Left ventricle myocardium inferior (tissue), 1 donor: Measurements from ENCODE around the gene TMEM176B. TPM values are rescaled to one million over a fixed set of nuclear protein-coding genes. Genes with fewer than 3 reads are reported as not detected.

Experiments used
- DNase-seq: peaks from one replicate; pipeline ENCODE4 v3.0.0-alpha.2; 2020
- H3K27ac ChIP-seq: fragments of 200-600 bp; replicated peaks from 2 replicates; pipeline ENCODE4 v1.8.0; 2021
- H3K27me3 ChIP-seq: fragments of 200-600 bp; 2 replicates; pipeline ENCODE4 v1.8.0; 2021; ENCODE audit warnings: low read depth
- H3K36me3 ChIP-seq: fragments of 200-600 bp; 2 replicates; pipeline ENCODE4 v1.8.0; 2021
- H3K4me1 ChIP-seq: fragments of 200-600 bp; 2 replicates; pipeline ENCODE4 v1.8.0; 2021
- H3K4me3 ChIP-seq: fragments of 200-600 bp; 2 replicates; pipeline ENCODE4 v1.8.0; 2021; ENCODE audit warnings: mild to moderate bottlenecking, moderate library complexity
- H3K9me3 ChIP-seq: fragments of 200-600 bp; replicated peaks from 2 replicates; pipeline ENCODE4 v1.8.0; 2021
- CTCF ChIP-seq: fragments of 200-600 bp; IDR thresholded peaks from 2 replicates; pipeline ENCODE4 v1.8.0; 2021; ENCODE audit warnings: antibody characterized with exemption, mild to moderate bottlenecking, borderline replicate concordance
- intact Hi-C: fragments of 100-400 bp; cut with micrococcal nuclease; formaldehyde crosslinking; loops from one replicate; pipeline ENCODE4 v1.11.0; 2022
- total RNA-seq: library from RNA; stranded (reverse); fragmentation: NEBNext Ultra II Directional; extraction: Animal tissue kit (Norgen Biotek cat#: 25700); gene quantifications from one replicate; pipeline ENCODE4 v1.2.1, GENCODE V29; 2021
- donor health status: DM: no; HTN: yes; CAD: no; lungs with severe emphysema.

The TMEM176B gene
- total RNA-seq, 1 donor from 2014 or later = 34.0 TPM

DNA sequence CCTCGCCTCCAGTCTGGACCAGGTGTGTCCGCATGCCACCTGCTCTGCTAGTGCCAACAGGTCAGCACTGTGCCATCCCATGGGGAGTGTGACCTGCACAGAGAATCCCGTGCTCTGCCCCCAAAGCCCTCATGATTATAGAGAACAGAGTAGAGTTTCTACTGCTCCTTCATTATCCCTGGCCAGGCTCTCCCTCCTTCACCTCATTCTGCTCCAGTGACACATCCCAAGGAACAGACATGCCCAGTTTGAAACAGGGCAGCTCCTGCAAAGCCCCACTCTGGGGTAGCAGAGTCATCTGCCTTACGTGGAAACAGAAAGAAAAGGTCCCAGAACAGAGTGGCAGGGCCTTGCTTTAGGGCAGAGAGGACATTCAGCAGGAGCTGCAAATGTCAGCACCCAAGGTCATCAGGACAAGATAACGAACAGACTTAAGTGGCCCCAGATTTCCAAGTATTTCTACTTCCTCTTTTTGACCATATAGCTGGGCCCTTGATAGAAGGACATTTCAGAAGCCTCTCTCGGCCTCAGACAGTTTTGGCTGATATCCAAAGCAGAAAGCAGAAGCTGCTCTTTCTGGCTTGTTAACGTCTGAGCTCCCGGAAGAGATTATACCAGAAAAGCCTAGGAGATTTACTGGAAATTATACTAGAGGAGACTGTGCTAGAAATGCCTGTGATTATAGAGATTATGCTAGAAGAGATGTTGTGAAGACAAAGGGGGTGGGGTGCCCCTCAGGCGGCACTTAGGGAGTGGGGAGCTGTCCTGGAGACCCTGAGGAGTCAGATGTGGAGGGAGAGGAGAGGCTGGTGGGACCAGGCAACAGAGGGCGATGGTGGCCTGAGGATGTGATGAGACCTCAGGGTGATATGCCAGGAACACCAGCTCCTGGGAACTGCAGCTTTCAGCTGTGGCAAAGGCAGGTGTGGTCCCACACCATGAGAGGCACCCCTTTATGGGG is 12.6 kb downstream of the TMEM176B start:
- intact Hi-C loops = no loop called here
- no peak for DNase-seq
- Histone ChIP-seq H3K27ac (peak overlapping the region; percentile 76), H3K4me1 (peaks cover 64% of the 10 kb centered on the region), H3K4me3 (no peak overlapping the region), H3K36me3 (no peaks in the 10 kb centered on the region), H3K9me3 (no peaks in the 10 kb centered on the region), H3K27me3 (no peaks in the 10 kb centered on the region)
- TF ChIP-seq CTCF = peak; percentile 16

DNA sequence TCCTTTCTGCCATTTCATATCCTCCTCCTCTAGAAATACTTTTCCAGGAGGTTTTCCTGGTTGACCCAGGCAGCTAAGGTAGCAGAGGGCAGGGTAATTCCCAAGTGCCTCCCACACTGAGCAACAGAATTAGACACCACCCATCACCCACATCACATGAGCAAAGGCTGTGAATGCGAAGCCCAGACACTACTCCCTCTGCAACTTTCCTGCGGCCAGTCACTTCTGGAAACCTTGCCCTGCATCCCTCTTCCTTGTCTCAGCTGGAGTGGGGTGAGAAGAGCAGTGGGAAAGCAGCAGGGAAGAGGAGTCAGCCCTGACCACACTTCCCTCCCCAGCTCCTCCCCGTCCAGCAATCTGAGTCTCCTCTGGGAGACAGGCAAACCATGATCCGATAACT is 15.2 kb downstream of the TMEM176B start:
- H3K4me1 ChIP-seq = peaks cover 54% of the 10 kb centered on the region
- no peaks in the 10 kb centered on the region for H3K36me3 ChIP-seq
- no peak overlapping the region for H3K4me3 ChIP-seq
- no peaks in the 10 kb centered on the region for H3K27me3 ChIP-seq
- TF ChIP-seq CTCF = no peak
- no peak for DNase-seq
- H3K27ac ChIP-seq = peak overlapping the region; percentile 76
- no peaks in the 10 kb centered on the region for H3K9me3 ChIP-seq
- intact Hi-C loops = no loop called here

DNA sequence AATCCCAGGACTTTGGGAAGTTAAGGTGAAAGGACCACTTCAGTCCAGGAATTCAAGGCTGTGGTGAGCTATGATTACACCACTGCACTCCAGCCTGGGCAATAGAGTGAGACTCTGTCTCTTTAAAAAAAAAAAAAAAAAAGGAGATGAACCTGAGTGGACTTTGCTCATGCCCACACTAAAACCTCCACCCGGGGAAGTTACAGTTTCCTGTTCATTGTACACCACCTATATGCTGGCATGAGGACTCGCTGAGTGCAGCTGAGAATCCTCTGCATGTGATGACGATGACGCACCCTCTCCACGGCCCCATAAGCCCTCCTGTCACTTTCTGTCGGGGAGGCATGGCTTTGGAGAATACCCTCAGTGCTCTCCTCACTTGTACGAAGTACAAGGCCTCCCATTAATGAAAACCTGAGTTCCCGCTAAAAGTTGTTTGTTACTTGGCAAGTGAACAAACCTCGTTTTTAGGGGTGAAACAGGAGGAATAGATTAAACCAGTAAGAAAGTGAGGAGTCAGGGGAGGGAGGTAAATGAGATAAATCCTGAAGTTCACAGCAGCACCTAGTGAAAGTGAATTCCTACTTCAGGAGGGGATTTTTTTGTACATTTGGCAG is 15.9 kb downstream of the TMEM176B start:
- Histone ChIP-seq H3K27me3 (no peaks in the 10 kb centered on the region), H3K9me3 (no peaks in the 10 kb centered on the region), H3K36me3 (no peaks in the 10 kb centered on the region), H3K4me3 (no peak overlapping the region), H3K27ac (peak overlapping the region; percentile 76), H3K4me1 (peaks cover 53% of the 10 kb centered on the region)
- TF ChIP-seq CTCF = no peak
- no peak for DNase-seq
- intact Hi-C loops = no loop called here

DNA sequence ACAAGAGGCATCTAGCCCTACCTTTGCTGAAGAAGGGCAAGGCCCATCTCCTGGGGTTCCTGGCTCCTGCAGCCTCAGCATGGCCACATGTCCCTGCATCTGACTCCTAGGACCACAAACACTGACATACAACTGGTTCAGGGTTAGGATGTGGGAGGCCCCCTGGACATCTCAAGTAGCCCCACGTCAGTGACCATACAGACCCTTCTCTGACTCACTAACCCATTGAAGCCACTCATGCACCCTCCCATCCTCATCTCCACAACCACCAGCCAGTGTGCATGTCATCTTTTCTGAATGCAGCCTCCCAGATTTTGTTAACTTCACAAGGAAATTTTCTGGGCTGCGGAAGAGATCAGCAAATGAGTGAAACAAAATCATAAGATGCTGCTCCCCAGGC is 18.2 kb downstream of the TMEM176B start:
- peaks cover 37% of the 10 kb centered on the region for H3K4me1 ChIP-seq
- no peak overlapping the region for H3K27ac ChIP-seq

DNA sequence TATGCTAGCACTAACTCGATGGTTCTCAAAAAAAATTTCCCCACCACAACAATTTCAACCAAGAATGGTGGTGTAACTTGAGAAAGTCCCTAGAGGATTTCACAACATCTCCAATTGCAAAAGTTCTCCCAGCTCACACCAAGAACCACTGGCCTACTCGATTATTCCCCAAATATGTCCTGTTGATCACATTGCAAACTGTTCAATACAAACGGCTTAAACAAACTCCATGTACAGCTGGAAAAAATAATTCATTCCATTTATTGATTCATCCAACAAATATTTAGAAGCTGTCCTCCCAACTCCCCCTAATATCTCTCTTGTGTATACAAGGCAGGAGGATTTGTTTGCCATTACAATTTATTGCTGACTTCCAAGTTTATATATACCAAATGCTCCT is 19.1 kb downstream of the TMEM176B start:
- intact Hi-C loops = no loop called here
- Histone ChIP-seq H3K36me3 (no peaks in the 10 kb centered on the region), H3K4me1 (peaks cover 29% of the 10 kb centered on the region), H3K9me3 (no peaks in the 10 kb centered on the region), H3K27me3 (no peaks in the 10 kb centered on the region), H3K27ac (peak overlapping the region; percentile 15), H3K4me3 (no peak overlapping the region)
- DNase-seq = no peak
- TF ChIP-seq CTCF = no peak

More for the DNA sequence above, 18.2 kb downstream of the TMEM176B start:
- H3K9me3 ChIP-seq = no peaks in the 10 kb centered on the region
- no peak for DNase-seq
- no peaks in the 10 kb centered on the region for H3K27me3 ChIP-seq
- intact Hi-C loops = no loop called here
- no peak overlapping the region for H3K4me3 ChIP-seq
- H3K36me3 ChIP-seq = no peaks in the 10 kb centered on the region
- no peak for TF ChIP-seq CTCF
